ENCODE measurements around the gene VPS37D.

DNA sequence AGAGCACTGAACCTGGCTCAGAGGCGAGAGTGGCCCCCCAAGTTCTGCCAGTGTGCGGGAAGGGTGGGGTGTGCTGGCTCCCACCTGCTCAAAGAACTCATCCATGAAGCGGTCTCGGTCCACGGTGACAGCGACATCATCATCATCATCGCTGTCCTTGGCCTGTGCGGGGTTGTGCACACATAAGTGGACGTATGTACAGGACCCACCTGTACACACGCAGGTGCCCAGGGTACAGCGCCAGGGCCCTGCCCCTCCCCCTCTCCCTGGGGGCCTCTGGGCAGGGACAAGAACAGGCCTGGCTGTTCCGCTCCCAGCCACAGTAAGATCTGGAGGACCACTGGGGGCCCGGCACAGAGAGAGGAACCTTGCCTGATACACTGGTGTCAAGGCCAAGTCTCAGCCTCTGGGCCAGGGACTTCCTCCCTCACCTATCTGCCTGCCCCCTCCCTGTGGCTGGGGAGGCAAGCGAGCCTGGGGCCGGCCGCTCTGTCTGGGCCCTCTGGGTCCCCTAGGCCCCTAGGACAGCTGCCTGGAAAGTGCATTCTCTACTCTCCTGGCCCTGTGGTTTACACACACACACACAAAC lies 41.4 kb downstream of the VPS37D start:
- TF ChIP-seq, protein P1, sequence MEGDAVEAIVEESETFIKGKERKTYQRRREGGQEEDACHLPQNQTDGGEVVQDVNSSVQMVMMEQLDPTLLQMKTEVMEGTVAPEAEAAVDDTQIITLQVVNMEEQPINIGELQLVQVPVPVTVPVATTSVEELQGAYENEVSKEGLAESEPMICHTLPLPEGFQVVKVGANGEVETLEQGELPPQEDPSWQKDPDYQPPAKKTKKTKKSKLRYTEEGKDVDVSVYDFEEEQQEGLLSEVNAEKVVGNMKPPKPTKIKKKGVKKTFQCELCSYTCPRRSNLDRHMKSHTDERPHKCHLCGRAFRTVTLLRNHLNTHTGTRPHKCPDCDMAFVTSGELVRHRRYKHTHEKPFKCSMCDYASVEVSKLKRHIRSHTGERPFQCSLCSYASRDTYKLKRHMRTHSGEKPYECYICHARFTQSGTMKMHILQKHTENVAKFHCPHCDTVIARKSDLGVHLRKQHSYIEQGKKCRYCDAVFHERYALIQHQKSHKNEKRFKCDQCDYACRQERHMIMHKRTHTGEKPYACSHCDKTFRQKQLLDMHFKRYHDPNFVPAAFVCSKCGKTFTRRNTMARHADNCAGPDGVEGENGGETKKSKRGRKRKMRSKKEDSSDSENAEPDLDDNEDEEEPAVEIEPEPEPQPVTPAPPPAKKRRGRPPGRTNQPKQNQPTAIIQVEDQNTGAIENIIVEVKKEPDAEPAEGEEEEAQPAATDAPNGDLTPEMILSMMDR (IDR thresholded peaks at IDR 0.05), result no peak
- no peak for TF ChIP-seq POLR2A (IDR thresholded peaks at IDR 0.05)
